ENCODE data around the gene KIAA1671.
"Not testable (repeated sequence)": the region's sequence is repeated elsewhere in the genome, so short reads cannot be mapped to it uniquely, and the experiment has no call there.

KIAA1671 gene

DNA sequence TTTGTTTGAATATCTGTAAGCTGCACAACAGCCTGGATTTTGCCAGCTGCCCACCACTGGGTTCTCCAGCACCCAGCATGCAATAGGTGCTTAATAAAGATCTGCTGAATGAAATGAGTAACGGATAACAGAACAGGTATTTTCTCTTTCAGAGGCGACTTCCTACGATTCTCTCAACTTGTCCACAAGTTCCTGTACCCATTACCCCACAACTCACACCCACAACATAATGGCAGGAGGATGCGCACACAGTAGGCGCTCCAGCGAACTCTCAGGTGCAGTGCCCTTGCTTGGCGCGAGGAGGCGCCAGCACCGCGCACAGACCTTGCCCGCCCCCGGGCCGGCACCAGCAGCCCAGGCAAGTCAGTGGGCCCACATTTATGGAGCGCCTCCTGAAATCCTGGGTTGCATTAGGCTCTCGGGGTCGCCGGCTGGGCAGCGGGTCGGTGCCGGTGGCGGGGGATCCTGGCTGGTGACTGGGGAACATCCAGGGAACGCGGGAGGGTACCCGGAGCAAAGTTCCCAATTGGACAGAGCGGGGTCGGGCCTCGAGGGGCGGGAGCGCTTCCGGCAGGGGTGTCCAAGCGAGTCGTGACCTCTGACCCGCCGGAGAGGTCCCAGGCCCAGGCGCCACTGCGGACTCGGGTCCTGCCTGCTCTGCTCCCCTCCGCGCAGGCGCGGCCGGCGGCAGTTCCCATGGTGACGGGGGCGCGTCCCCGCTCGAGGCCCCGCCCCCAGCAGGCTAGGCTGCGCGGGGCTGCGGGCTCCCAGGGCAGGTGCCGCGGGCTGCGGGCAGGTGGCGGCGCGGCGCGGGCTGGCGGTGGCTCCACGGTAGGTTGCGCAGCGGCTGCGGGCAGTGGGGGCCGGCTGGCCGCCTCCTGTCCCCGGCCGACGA is at the start of gene KIAA1671:
TSS of gene KIAA1671 (plus strand) at position 775 of the 895 bp plus-strand sequence. CDS start 75,284 bp downstream, outside the sequence.
- DNase-seq (ENCODE audit: low read depth, low spot score) = peak; percentile 68

DNA sequence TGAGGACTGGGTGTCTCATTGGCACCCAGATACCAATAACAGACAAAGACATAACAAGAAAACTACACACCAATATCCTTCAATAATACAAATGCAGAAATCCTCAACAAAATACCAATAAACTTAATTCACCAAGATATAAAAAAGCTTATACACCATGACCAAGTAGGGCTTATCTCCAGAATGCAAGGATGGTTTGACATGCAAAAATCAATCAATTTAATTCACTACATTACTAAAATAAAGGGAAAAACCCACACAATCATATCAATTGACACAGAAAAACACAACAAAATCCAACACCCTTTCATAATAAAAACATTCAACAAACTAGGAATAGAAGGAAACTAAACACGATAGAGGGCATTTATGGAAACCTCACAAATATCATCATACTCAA is 46.6 kb upstream of the KIAA1671 start:
- DNase-seq (ENCODE audit: low read depth, low spot score) = no peak

DNA sequence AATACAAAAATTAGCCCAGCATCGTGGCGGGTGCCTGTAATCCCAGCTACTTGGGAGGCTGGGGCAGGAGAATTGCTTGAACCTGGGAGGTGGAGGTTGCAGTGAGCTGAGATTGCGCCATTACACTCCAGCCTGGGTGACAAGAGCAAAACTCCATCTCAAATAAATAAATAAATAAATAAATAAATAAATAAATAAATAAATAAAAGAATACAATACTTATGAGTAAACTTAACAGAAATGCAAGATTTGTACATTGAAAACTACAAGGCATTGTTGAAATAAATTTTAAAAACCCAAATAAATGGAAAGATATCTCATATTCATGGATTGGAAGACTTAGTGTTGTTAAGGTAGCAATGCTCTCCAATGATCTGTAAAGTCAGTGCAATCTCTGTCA is 45.4 kb upstream of the KIAA1671 start:
- DNase-seq (ENCODE audit: low read depth, low spot score) = not testable (repeated sequence)

- no peak for DNase-seq (ENCODE audit: low read depth, low spot score)
These were observed 32.5 kb upstream of the KIAA1671 start for GRCh38 chr22:24920029-24920428.

- DNase-seq (ENCODE audit: low read depth, low spot score) = no peak
These were observed 26.7 kb upstream of the KIAA1671 start for GRCh38 chr22:24925586-24926427.

DNA sequence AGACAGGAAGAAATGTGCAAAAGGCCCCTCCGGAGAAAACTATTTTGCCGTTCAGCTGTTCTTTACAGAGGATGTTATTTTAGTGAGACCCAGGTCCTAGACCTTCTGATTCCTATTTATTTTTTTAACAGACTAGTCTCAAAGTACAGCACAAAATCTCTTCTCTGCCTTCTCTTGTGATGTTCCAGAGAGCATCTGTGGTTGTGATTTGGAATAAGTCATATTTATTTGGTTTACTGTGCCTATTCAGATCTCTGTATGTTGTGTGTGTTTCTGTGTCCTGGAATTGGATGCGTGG is 26.1 kb upstream of the KIAA1671 start:
- DNase-seq (ENCODE audit: low read depth, low spot score) = no peak

- no peak for DNase-seq (ENCODE audit: low read depth, low spot score)
These were observed 25.5 kb upstream of the KIAA1671 start for GRCh38 chr22:24926849-24927579.

GRCh38 chr22:24928322-24928721 is 24.2 kb upstream of the KIAA1671 start:
- no peak for DNase-seq (ENCODE audit: low read depth, low spot score)

DNA sequence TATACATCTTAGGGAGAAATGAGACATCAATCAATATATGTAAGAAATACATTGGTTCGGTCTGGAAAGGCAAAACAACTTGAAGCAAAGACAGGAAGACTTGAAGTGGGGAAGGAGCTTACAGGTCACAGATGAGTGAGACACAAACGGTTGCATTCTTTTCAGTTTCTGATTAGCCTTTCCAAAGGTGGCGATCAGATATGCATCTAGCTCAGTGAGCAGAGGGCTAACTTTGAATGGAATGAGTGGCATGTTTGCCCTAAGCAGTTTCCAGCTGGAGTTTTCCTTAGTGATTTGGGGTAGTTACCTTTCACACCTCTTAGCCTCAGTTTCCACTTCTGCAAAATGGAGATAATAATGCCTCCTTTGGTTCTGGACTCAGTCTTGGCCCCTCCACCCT is 21.8 kb upstream of the KIAA1671 start:
- DNase-seq (ENCODE audit: low read depth, low spot score) = no peak

GRCh38 chr22:24935771-24936483 is 16.6 kb upstream of the KIAA1671 start:
- DNase-seq (ENCODE audit: low read depth, low spot score) = no peak

DNA sequence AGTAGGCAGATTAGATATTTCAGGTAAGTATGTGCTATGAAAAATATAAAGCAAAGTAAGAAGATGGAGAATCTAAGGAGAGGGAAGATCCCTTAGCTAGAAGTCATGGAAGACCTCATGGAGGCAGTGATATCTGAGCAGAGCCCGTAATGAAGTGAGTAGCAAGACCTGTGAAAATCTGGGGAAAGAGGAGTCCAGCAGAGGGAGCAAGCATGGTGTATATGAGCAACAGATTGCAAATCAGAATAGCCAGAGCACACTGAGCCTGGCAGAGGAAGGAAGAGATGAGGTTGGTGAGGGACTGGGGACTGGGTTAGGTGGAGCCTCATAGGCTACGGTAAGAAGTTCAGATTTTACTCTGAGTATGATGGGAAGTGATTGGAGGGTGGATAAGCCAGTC is 15.4 kb upstream of the KIAA1671 start:
- no peak for DNase-seq (ENCODE audit: low read depth, low spot score)

- DNase-seq (ENCODE audit: low read depth, low spot score) = no peak
These were observed 13.7 kb upstream of the KIAA1671 start for GRCh38 chr22:24938741-24939341.

DNA sequence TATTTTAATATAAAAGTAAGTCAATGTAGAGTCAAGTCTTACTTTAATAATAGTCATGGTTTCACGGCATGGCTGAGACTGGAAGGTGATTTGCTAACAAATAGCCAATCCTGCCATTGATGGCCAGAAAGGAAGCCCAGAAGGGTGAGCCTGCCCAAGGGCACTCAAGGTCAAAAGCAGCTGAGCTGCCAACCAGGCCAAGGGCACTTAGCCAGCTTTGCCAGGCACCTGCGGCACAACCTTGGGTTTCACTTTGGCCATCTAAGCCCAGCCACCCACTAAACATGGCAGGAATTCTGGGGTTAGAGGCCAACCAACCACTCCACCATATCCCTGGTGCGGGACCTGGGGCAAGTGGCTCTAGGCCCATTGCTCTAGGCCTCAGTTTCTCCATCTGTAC is 10.2 kb upstream of the KIAA1671 start:
- no peak for DNase-seq (ENCODE audit: low read depth, low spot score)

DNA sequence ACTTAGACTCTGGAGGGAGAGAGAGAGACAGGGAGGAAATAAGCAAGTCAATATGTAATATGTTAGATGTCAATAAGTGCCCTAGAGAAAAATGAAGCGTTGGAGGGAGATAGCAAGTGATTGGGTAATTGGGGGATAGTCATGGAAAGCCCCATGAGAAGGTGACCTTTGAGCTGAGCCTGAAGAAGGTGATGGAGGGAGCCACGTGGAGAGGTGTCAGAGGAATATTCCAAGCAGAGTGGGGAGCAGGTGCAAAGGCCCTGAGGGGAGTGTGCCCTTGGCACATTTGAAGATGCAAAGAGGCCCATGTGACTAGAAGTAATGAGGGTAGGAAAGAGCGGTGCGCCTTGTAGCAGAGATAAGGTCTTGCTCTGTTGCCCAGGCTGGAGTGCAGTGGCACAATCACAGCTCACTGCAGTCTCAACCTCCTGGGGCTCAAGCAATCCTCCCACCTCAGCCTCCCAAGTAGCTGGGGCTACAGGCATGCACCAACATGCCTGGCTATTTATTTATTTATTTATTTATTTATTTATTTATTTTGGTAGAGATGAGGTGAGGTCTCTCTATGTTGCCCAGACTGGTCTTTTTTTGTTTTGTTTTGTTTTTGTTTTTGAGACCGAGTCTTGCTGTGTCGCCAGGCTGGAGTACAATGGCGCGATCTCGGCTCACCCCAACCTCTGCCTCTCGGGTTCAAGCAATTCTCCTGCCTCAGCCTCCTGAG is 8.1 kb upstream of the KIAA1671 start:
- DNase-seq (ENCODE audit: low read depth, low spot score) = no peak

- DNase-seq (ENCODE audit: low read depth, low spot score) = no peak
These were observed 7.1 kb upstream of the KIAA1671 start for GRCh38 chr22:24945430-24945829.

GRCh38 chr22:24947383-24947782 is 5.1 kb upstream of the KIAA1671 start:
- DNase-seq (ENCODE audit: low read depth, low spot score) = no peak

- no peak for DNase-seq (ENCODE audit: low read depth, low spot score)
These were observed 4.6 kb upstream of the KIAA1671 start for GRCh38 chr22:24947881-24948280.

DNA sequence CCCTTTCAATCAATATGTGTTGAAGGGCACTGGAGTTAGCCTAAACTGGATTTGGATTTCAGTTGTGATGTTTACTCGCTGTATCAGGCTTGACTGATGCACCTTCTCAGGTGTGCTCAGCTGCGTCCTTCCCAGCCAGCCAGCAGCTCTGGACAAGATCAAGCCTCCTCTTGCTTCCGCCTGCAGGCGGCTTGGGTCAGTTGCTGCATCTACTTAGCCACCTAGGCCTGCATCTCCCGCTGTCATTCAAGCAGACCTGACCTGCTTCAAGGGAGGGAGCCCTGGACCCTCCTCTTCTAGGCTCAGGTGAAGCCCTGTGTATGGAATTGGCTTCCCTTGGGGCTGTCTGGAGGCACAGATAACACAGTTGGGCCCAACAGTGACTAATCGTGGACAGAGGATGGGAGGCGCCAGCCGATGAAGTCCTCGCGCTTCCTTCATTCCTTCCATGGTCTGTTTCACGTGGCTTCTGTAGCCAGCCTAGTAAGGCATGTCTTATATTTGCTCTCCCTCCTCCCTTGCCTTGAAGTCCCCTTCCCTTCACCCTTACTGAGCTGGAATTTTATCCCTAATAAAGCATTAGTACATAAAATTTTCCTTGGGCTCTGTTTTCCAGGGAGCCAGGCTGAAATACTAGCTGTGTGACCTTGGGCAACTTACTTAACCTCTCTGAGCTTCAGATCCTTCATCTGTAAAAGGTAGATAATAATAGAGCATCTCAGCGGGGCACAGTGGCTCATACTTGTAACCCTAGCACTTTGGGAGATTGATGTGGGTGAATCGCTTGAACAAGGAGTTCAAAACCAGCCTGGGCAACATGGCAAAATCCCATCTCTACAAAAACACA is 3.9 kb upstream of the KIAA1671 start:
- DNase-seq (ENCODE audit: low read depth, low spot score) = no peak

DNA sequence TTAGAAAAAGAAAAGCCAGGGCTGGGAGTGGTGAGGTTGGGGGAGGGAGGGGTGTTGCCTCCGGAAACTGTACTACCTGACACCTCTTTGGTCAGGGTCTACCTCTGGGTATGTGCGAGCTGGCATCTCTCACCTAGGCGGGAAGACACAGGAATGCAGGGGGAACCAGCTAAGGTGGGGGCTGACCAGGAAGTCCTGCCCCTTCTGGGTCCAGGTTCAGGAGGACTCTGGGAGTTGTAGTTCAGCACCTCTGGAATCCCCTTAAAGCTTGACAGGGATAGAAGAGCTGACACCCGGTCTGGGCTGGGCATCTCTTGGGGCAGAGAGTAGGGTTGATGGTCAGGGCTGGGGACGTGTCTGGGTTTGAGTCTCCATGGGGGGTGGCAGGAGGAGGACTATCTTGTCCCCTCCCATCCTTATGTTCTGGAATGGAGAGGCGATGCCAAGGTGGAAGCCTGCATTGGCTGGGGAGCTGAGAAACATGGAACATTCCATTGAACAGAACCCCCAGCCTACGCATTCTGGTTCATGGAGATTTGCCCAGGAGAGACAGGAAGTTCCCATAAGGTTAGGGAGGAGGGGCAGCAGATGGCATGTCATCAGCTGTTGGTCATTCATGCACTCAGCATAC is 2.1 kb upstream of the KIAA1671 start:
- DNase-seq (ENCODE audit: low read depth, low spot score) = no peak
